HepG2 (cell line): ENCODE measurements around the gene AK3. TPM values are rescaled to one million over a fixed set of nuclear protein-coding genes. Genes with fewer than 3 reads are reported as not detected.

Experiments used
- ADNP ChIP-seq: sonication (generic); formaldehyde crosslinking; IDR thresholded peaks from 2 replicates; pipeline ENCODE4 v1.4.0; 2020; ENCODE audit warnings: missing genetic modification reagents
- CBFB ChIP-seq: sonication (generic); formaldehyde crosslinking; IDR thresholded peaks from 2 replicates; pipeline ENCODE4 v1.4.0; 2020; ENCODE audit warnings: missing genetic modification reagents
- DPF2 ChIP-seq: sonication (generic); formaldehyde crosslinking; IDR thresholded peaks from 2 replicates; pipeline ENCODE4 v1.4.0; 2020; ENCODE audit warnings: mild to moderate bottlenecking, low read depth, missing genetic modification reagents, borderline replicate concordance
- EED ChIP-seq: sonication (generic); formaldehyde crosslinking; IDR thresholded peaks from 2 replicates; pipeline ENCODE4 v1.5.0; 2020; ENCODE audit warnings: mild to moderate bottlenecking, missing genetic modification reagents
- HOXA5 ChIP-seq: sonication (generic); formaldehyde crosslinking; IDR thresholded peaks from 2 replicates; pipeline ENCODE4 v1.4.0; 2020; ENCODE audit warnings: missing genetic modification reagents
- KDM6A ChIP-seq: IDR thresholded peaks from 2 replicates; pipeline ENCODE4 v1.6.1; 2016; ENCODE audit warnings: low read depth
- KMT2A ChIP-seq: sonication (generic); formaldehyde crosslinking; IDR thresholded peaks from 2 replicates; pipeline ENCODE4 v1.4.0; 2020; ENCODE audit warnings: missing genetic modification reagents
- SETDB1 ChIP-seq: sonication (generic); formaldehyde crosslinking; IDR thresholded peaks from 2 replicates; pipeline ENCODE4 v1.5.1; 2020; ENCODE audit warnings: missing genetic modification reagents, mild to moderate bottlenecking, borderline replicate concordance
- TBL1XR1 ChIP-seq: fragments of 150-350 bp; IDR thresholded peaks from 2 replicates; pipeline ENCODE4 v1.6.1; 2014; ENCODE audit warnings: borderline replicate concordance, low read length; ENCODE audit not compliant: partially characterized antibody
- THAP11 ChIP-seq: IDR thresholded peaks from 2 replicates; pipeline ENCODE4 v1.6.1; 2016; ENCODE audit warnings: missing biosample characterization, missing genetic modification reagents
- ZNF10 ChIP-seq: sonication (generic); formaldehyde crosslinking; IDR thresholded peaks from 2 replicates; pipeline ENCODE4 v1.4.0; 2020; ENCODE audit warnings: mild to moderate bottlenecking, low read depth, missing genetic modification reagents, borderline replicate concordance
- ZNF124 ChIP-seq: sonication (generic); formaldehyde crosslinking; IDR thresholded peaks from 2 replicates; pipeline ENCODE4 v1.4.0; 2020; ENCODE audit warnings: missing genetic modification reagents
- ZNF251 ChIP-seq: sonication (generic); formaldehyde crosslinking; IDR thresholded peaks from 2 replicates; pipeline ENCODE4 v1.9.0; 2021; ENCODE audit warnings: mild to moderate bottlenecking, missing genetic modification reagents
- ZNF570 ChIP-seq: sonication (generic); formaldehyde crosslinking; IDR thresholded peaks from 2 replicates; pipeline ENCODE4 v1.4.0; 2020; ENCODE audit warnings: mild to moderate bottlenecking, missing genetic modification reagents, borderline replicate concordance
- ZNF7 ChIP-seq: IDR thresholded peaks from 2 replicates; pipeline ENCODE4 v1.6.1; 2016; ENCODE audit warnings: missing biosample characterization, missing genetic modification reagents
- ZSCAN25 ChIP-seq: sonication (generic); formaldehyde crosslinking; IDR thresholded peaks from 2 replicates; pipeline ENCODE4 v1.8.0; 2022; ENCODE audit warnings: mild to moderate bottlenecking, missing genetic modification reagents
- polyA plus RNA-seq, 8 experiments: library from polyadenylated mRNA; depleted of rRNA in 3 of 8; stranded (reverse) in 7 of 8; unstranded in 1 of 8; fragments of >200 nt; fragmentation: Illumina TruSeq in 4 of 8; extraction: Trizol in 4 of 8; gene quantifications; 2 replicates each; pipeline versions ENCODE4 v1.2.1 to v1.2.3, GENCODE V29; 2011 to 2016; ENCODE audit warnings: low read depth in 4 of 8, missing spikeins in 1 of 8, mixed read lengths in 1 of 8; ENCODE audit not compliant: insufficient read depth in 1 of 8
- total RNA-seq, 5 experiments: library from RNA; depleted of rRNA; stranded (reverse); fragments of >200 nt; fragmentation: Illumina TruSeq; extraction: Trizol; gene quantifications; 2 replicates each; pipeline ENCODE4 v1.2.3, GENCODE V29; 2016; ENCODE audit warnings: low read depth in 1 of 5
- TF ChIP-seq, protein P1 (sequence below): sonication (generic); formaldehyde crosslinking; conservative IDR thresholded peaks from 2 replicates; pipeline ENCODE4 v1.8.0; 2022; ENCODE audit warnings: low read depth, missing genetic modification reagents
- TF ChIP-seq, protein P2 (sequence below): sonication (generic); formaldehyde crosslinking; IDR thresholded peaks from 2 replicates; pipeline ENCODE4 v1.5.0; 2020; ENCODE audit warnings: mild to moderate bottlenecking, missing genetic modification reagents, moderate library complexity
- TF ChIP-seq, protein P3 (sequence below): sonication (generic); formaldehyde crosslinking; IDR thresholded peaks from 2 replicates; pipeline ENCODE4 v1.9.0; 2021; ENCODE audit warnings: missing genetic modification reagents, borderline replicate concordance
- TF ChIP-seq, protein P4 (sequence below): sonication (generic); formaldehyde crosslinking; IDR thresholded peaks from 2 replicates; pipeline ENCODE4 v1.8.1; 2023; ENCODE audit warnings: missing genetic modification reagents, mild to moderate bottlenecking, borderline replicate concordance
- TF ChIP-seq, protein P5 (sequence below): sonication (generic); formaldehyde crosslinking; IDR thresholded peaks from 2 replicates; pipeline ENCODE4 v1.9.0; 2022; ENCODE audit warnings: missing genetic modification reagents, mild to moderate bottlenecking, borderline replicate concordance
- TF ChIP-seq, protein P6 (sequence below): sonication (generic); formaldehyde crosslinking; IDR thresholded peaks from 2 replicates; pipeline ENCODE4 v1.8.0; 2022; ENCODE audit warnings: mild to moderate bottlenecking, missing genetic modification reagents, borderline replicate concordance

AK3 gene
- total and polyA plus RNA-seq, 2 of the 13 experiments (the other 11 are each of a cell fraction or from before 2014, with no cell fraction given): 76.8 to 109 TPM

DNA sequence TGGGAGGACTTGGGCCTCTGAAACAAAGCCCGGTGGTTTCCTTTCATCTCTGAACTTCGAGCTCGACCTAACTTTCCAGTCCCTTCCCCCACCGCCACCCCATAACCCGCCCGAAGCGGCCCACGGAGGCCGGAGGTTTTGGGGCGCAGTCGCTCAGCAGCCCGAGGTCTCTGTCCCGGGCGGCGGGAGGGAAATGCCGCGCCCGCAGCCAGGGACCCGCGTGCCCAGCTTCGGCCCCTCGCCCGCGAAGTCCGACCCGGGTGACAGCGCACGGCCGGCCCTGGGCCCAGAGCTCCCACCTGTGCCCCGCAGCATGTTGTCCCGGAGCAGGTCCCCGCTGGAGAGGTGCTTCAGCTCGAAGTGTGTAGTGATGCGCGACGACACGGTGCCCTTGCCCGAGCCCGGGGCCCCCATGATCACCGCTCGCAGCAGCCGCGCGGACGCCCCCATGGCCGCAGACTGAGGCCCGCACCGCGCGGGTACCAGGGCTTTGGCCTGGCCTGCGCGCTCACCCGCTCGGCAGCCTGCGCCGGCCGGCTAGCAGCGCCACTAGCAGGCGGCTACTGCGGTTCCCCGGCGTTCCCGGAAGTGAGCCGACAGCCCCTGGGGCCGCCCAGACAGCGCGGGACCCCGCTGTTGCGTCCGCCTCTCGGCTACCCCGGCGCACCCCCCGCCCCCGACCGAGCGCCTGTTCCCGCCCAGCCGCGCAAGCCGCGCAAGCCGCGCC, at the start of gene AK3 (continued):
- TF ChIP-seq, protein P1, sequence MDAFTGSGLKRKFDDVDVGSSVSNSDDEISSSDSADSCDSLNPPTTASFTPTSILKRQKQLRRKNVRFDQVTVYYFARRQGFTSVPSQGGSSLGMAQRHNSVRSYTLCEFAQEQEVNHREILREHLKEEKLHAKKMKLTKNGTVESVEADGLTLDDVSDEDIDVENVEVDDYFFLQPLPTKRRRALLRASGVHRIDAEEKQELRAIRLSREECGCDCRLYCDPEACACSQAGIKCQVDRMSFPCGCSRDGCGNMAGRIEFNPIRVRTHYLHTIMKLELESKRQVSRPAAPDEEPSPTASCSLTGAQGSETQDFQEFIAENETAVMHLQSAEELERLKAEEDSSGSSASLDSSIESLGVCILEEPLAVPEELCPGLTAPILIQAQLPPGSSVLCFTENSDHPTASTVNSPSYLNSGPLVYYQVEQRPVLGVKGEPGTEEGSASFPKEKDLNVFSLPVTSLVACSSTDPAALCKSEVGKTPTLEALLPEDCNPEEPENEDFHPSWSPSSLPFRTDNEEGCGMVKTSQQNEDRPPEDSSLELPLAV (CRISPR knock-in tag): no peak
- TF ChIP-seq THAP11 (peak; percentile 76), KMT2A (CRISPR knock-in tag) (peak; percentile 93), EED (CRISPR knock-in tag) (no peak; the same call in 1 of the 2 replicates), ZSCAN25 (CRISPR knock-in tag) (no peak), ZNF570 (CRISPR knock-in tag) (peak; percentile 40; the same call in 1 of the 2 replicates), HOXA5 (CRISPR knock-in tag) (no peak), CBFB (CRISPR knock-in tag) (peak; percentile 74; the same call in 1 of the 2 replicates), DPF2 (no peak), ZNF10 (CRISPR knock-in tag) (no peak), ZNF124 (CRISPR knock-in tag) (peak; percentile 37), ZNF7 (CRISPR knock-in tag) (no peak), ADNP (CRISPR knock-in tag) (no peak), KDM6A (CRISPR knock-in tag) (0 out of 2 replicates have a peak, but pooled peaks have one; percentile 9), TBL1XR1 (no peak), SETDB1 (no peak), ZNF251 (CRISPR knock-in tag) (no peak)
- TF ChIP-seq, protein P2, sequence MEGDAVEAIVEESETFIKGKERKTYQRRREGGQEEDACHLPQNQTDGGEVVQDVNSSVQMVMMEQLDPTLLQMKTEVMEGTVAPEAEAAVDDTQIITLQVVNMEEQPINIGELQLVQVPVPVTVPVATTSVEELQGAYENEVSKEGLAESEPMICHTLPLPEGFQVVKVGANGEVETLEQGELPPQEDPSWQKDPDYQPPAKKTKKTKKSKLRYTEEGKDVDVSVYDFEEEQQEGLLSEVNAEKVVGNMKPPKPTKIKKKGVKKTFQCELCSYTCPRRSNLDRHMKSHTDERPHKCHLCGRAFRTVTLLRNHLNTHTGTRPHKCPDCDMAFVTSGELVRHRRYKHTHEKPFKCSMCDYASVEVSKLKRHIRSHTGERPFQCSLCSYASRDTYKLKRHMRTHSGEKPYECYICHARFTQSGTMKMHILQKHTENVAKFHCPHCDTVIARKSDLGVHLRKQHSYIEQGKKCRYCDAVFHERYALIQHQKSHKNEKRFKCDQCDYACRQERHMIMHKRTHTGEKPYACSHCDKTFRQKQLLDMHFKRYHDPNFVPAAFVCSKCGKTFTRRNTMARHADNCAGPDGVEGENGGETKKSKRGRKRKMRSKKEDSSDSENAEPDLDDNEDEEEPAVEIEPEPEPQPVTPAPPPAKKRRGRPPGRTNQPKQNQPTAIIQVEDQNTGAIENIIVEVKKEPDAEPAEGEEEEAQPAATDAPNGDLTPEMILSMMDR (CRISPR knock-in tag): peak; percentile 70
- TF ChIP-seq, protein P3, sequence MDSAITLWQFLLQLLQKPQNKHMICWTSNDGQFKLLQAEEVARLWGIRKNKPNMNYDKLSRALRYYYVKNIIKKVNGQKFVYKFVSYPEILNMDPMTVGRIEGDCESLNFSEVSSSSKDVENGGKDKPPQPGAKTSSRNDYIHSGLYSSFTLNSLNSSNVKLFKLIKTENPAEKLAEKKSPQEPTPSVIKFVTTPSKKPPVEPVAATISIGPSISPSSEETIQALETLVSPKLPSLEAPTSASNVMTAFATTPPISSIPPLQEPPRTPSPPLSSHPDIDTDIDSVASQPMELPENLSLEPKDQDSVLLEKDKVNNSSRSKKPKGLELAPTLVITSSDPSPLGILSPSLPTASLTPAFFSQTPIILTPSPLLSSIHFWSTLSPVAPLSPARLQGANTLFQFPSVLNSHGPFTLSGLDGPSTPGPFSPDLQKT (CRISPR knock-in tag): peak; percentile 71; the same call in 1 of the 2 replicates
- TF ChIP-seq, protein P4, sequence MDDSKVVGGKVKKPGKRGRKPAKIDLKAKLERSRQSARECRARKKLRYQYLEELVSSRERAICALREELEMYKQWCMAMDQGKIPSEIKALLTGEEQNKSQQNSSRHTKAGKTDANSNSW (CRISPR knock-in tag): peak; percentile 52; the same call in 1 of the 2 replicates
- TF ChIP-seq, protein P5, sequence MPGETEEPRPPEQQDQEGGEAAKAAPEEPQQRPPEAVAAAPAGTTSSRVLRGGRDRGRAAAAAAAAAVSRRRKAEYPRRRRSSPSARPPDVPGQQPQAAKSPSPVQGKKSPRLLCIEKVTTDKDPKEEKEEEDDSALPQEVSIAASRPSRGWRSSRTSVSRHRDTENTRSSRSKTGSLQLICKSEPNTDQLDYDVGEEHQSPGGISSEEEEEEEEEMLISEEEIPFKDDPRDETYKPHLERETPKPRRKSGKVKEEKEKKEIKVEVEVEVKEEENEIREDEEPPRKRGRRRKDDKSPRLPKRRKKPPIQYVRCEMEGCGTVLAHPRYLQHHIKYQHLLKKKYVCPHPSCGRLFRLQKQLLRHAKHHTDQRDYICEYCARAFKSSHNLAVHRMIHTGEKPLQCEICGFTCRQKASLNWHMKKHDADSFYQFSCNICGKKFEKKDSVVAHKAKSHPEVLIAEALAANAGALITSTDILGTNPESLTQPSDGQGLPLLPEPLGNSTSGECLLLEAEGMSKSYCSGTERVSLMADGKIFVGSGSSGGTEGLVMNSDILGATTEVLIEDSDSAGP (CRISPR knock-in tag): peak; percentile 90; the same call in 1 of the 2 replicates
- TF ChIP-seq, protein P6, sequence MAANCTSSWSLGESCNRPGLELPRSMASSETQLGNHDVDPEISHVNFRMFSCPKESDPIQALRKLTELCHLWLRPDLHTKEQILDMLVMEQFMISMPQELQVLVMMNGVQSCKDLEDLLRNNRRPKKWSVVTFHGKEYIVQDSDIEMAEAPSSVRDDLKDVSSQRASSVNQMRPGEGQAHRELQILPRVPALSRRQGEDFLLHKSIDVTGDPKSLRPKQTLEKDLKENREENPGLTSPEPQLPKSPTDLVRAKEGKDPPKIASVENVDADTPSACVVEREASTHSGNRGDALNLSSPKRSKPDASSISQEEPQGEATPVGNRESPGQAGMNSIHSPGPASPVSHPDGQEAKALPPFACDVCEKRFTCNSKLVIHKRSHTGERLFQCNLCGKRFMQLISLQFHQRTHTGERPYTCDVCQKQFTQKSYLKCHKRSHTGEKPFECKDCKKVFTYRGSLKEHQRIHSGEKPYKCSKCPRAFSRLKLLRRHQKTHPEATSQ (CRISPR knock-in tag): 0 out of 2 replicates have a peak, but pooled peaks have one; percentile 10
